Spleen (tissue), 7 donors: ENCODE results near the gene CMPK2.

Experiments
- CTCF ChIP-seq, 11 experiments: fragments of 200-600 bp in 7 of 11; fragments of 450-650 bp in 4 of 11; sonication (generic) in 4 of 11; IDR thresholded peaks in 8 of 11; conservative IDR thresholded peaks in 3 of 11; 1 replicate in 7 of 11; 2 replicates in 4 of 11; pipeline versions ENCODE4 v1.4.0 to v1.8.0; 2016 to 2021; ENCODE audit warnings: antibody characterized with exemption in 11 of 11, inconsistent platforms in 4 of 11, mild to moderate bottlenecking in 1 of 11
- POLR2A ChIP-seq, 3 donors: fragments of 450-650 bp; IDR thresholded peaks; one replicate each; pipeline ENCODE4 v1.5.1; 2017; ENCODE audit warnings: antibody characterized with exemption in 3 of 3, mild to moderate bottlenecking in 1 of 3
- POLR2AphosphoS5 ChIP-seq, 3 donors: sonication (generic); formaldehyde crosslinking; IDR thresholded peaks; one replicate each; pipeline ENCODE4 v1.5.1; 2017; ENCODE audit warnings: antibody characterized with exemption in 3 of 3
- donor health status: DM: no; HTN: no; CAD: no; lungs with moderate emphysema.
- donor health status: DM: no; HTN: no; CAD: no.
- donor health status: DM: no; HTN: no; CAD: no.

DNA sequence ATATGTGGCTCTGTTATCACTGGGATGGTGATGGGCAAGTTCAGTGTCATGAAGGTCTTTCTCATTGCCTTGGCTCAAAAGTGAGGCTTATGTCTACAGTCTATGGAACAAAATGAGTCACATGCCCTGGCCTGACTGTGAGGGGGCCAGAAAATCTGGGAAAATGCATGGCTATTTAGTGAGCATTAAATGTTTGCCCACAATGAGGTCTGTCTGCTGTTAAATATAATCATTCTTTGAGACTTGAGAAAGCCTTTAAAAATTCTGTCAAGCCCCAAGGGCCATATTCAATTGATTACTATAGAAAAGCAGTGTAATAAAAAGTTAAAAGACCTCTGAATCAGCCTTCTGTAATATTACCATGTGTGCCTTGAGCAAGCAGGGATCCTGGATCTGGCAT lies 46.0 kb upstream of the CMPK2 start:
- TF ChIP-seq CTCF (IDR thresholded peaks at IDR 0.05 in 8 of 11, conservative IDR thresholded peaks at IDR 0.05 in 3 of 11) (no peak), POLR2A (IDR thresholded peaks at IDR 0.05) (no peak), POLR2AphosphoS5 (IDR thresholded peaks at IDR 0.05) (no peak)
